Measurements from ENCODE around the gene CPD. TPM values are rescaled to one million over a fixed set of nuclear protein-coding genes. Genes with fewer than 3 reads are reported as not detected.

The CPD gene
- total and polyA plus RNA-seq, 9 of the 15 experiments (the other 6 are each of a cell fraction or from before 2014, with no cell fraction given): 4.5 to 24.4 (median 20.4) TPM

- no peaks in the 10 kb centered on the region for H3K79me2 ChIP-seq (ENCODE audit: control insufficient read depth, insufficient read depth, low read length)
- no peak for DNase-seq (ENCODE audit: extremely low read depth in 1 of 4, low spot score in 3 of 4)
- no peaks in the 10 kb centered on the region for H3K27me3 ChIP-seq (ENCODE audit: control insufficient read depth in 2 of 2, insufficient read depth in 2 of 2, low read length in 2 of 2)
- H3K4me3 ChIP-seq: no peak overlapping the region
- FAIRE-seq: no peak
- intact Hi-C loops (cut with micrococcal nuclease) (no loop called here), in situ Hi-C loops (cut with MboI) (no loop called here)
- 98% methylated on average over 6 of the region's 6 CpGs for WGBS (ENCODE audit: insufficient coverage, low coverage, missing lambda C conversion rate)
- H3K36me3 ChIP-seq (ENCODE audit: control insufficient read depth, insufficient read depth, low read length): peaks cover 68% of the 10 kb centered on the region
- no peaks in the 10 kb centered on the region; a peak in 1 of 5 replicates for H3K4me1 ChIP-seq (replicated peaks in 1 of 2; ENCODE audit: control insufficient read depth in 2 of 2, insufficient read depth in 2 of 2, low read length in 2 of 2)
- ChIA-PET CTCF (ENCODE audit: low intra/inter-chr PET ratio) (no interaction called here), POLR2A (interaction anchor here (1.1 kb wide), 1 partner anchor 12 kb away, joined by 3 read pairs; no protein-coding TSS in a partner anchor)
- H3K9me3 ChIP-seq (replicated peaks; ENCODE audit: control insufficient read depth, insufficient read depth, low read depth, low read length): no peaks in the 10 kb centered on the region
- H3K9ac ChIP-seq (ENCODE audit: insufficient read depth in 1 of 2, low read depth in 2 of 2, low read length in 2 of 2): no peak overlapping the region
- H2AFZ ChIP-seq (ENCODE audit: low read depth, low read length): no peak overlapping the region
- no peak overlapping the region for H3K4me2 ChIP-seq (ENCODE audit: insufficient read depth, low read length)
- no peaks in the 10 kb centered on the region for H3K9me1 ChIP-seq (ENCODE audit: control insufficient read depth, insufficient read depth, low read length)
- TF ChIP-seq HSF4 (CRISPR knock-in tag; IDR thresholded peaks at IDR 0.05; ENCODE audit: borderline replicate concordance) (no peak), HDAC2 (IDR thresholded peaks at IDR 0.05) (no peak), MBD2 (IDR thresholded peaks at IDR 0.05; ENCODE audit: borderline replicate concordance, low read depth) (no peak), SRF (CRISPR knock-in tag; IDR thresholded peaks at IDR 0.05) (no peak), YY1 (IDR thresholded peaks at IDR 0.05; ENCODE audit: borderline replicate concordance in 1 of 3, control insufficient read depth in 1 of 3, extremely low read depth in 1 of 3, insufficient read depth in 3 of 3, insufficient read length in 1 of 3, insufficient replicate concordance in 2 of 3, low read depth in 1 of 3, low read length in 2 of 3) (no peak), PHF8 (IDR thresholded peaks at IDR 0.05; ENCODE audit: borderline replicate concordance, low read length) (no peak), KAT7 (CRISPR knock-in tag; IDR thresholded peaks at IDR 0.05; ENCODE audit: borderline replicate concordance) (no peak), KLF16 (IDR thresholded peaks at IDR 0.05) (no peak), ZNF165 (CRISPR knock-in tag; IDR thresholded peaks at IDR 0.05; ENCODE audit: borderline replicate concordance) (no peak), PKNOX1 (IDR thresholded peaks at IDR 0.05) (no peak), E2F3 (CRISPR knock-in tag; IDR thresholded peaks at IDR 0.05) (no peak), ZNF146 (CRISPR knock-in tag; IDR thresholded peaks at IDR 0.05; ENCODE audit: unreplicated experiment) (no peak), ZNF780A (CRISPR knock-in tag; IDR thresholded peaks at IDR 0.05) (no peak), IFI16 (CRISPR knock-in tag; IDR thresholded peaks at IDR 0.05) (no peak)
- TF ChIP-seq, protein P1, sequence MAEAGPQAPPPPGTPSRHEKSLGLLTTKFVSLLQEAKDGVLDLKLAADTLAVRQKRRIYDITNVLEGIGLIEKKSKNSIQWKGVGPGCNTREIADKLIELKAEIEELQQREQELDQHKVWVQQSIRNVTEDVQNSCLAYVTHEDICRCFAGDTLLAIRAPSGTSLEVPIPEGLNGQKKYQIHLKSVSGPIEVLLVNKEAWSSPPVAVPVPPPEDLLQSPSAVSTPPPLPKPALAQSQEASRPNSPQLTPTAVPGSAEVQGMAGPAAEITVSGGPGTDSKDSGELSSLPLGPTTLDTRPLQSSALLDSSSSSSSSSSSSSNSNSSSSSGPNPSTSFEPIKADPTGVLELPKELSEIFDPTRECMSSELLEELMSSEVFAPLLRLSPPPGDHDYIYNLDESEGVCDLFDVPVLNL (CRISPR knock-in tag; IDR thresholded peaks at IDR 0.05; ENCODE audit: low read depth): no peak
- H3K27ac ChIP-seq (ENCODE audit: extremely low read depth, low read depth, low read length): no peak overlapping the region
- no peak for ATAC-seq
- no peaks in the 10 kb centered on the region for H4K20me1 ChIP-seq (replicated peaks; ENCODE audit: control insufficient read depth, insufficient read depth, low read length)
- no TSS peak for BruUV-seq (replicated peaks)
These were observed 127.2 kb downstream of the CPD start for GRCh38 chr17:30505868-30506417.
